Measurements from ENCODE around the gene MOB3B. TPM values are rescaled to one million over a fixed set of nuclear protein-coding genes. Genes with fewer than 3 reads are reported as not detected.

The MOB3B gene
- total RNA-seq, 3 donors from 2014 or later (not counting 1 experiment from before 2014, with no cell fraction given) = 0.23 to 0.30 (median 0.28) TPM

GRCh38 chr9:27470291-27470856 is 59.2 kb downstream of the MOB3B start:
- H3K4me1 Mint-ChIP-seq = no peaks in the 10 kb centered on the region
- no peaks in the 10 kb centered on the region for H3K9me3 ChIP-seq (ENCODE audit: control insufficient read depth, insufficient read depth, low read length)
- intact Hi-C loops (cut with micrococcal nuclease) = no loop called here
- no peaks in the 10 kb centered on the region for H3K4me1 ChIP-seq (ENCODE audit: control insufficient read depth, insufficient read depth, low read length)
- DNase-seq (no peak), ATAC-seq (no peak)
- no peaks in the 10 kb centered on the region for H3K36me3 ChIP-seq (ENCODE audit: control insufficient read depth, insufficient read depth, low read length)
- H3K4me3 Mint-ChIP-seq = no peak overlapping the region
- 95% methylated on average over 6 of the region's 6 CpGs for WGBS (ENCODE audit: insufficient coverage)
- H3K27ac ChIP-seq (ENCODE audit: low read length) = no peak overlapping the region
- no peaks in the 10 kb centered on the region for H3K27me3 ChIP-seq (ENCODE audit: control insufficient read depth, insufficient read depth, low read length)
- no peak overlapping the region for H3K4me3 ChIP-seq (ENCODE audit: low read length)
- H3K9me3 Mint-ChIP-seq = peaks cover 0 to 3% of the 10 kb centered on the region in 2 donors
- no peak overlapping the region for H3K27ac Mint-ChIP-seq
- TF ChIP-seq CTCF (IDR thresholded peaks at IDR 0.05) = no peak
- H3K36me3 Mint-ChIP-seq = no peaks in the 10 kb centered on the region
- H3K27me3 Mint-ChIP-seq (ENCODE audit: low read depth in 2 of 2) = no peaks in the 10 kb centered on the region

GRCh38 chr9:27469550-27469949 is 60.1 kb downstream of the MOB3B start:
- no peaks in the 10 kb centered on the region for H3K4me1 ChIP-seq (ENCODE audit: control insufficient read depth, insufficient read depth, low read length)
- H3K27ac ChIP-seq (ENCODE audit: low read length) = no peak overlapping the region
- Mint-ChIP-seq H3K9me3 (peaks cover 0 to 3% of the 10 kb centered on the region in 2 donors), H3K27me3 (ENCODE audit: low read depth in 2 of 2) (no peaks in the 10 kb centered on the region), H3K27ac (no peak overlapping the region), H3K4me3 (no peak overlapping the region), H3K36me3 (no peaks in the 10 kb centered on the region), H3K4me1 (no peaks in the 10 kb centered on the region)
- TF ChIP-seq CTCF (IDR thresholded peaks at IDR 0.05) = no peak
- ATAC-seq (no peak), DNase-seq (no peak)
- no peaks in the 10 kb centered on the region for H3K9me3 ChIP-seq (ENCODE audit: control insufficient read depth, insufficient read depth, low read length)
- WGBS (ENCODE audit: insufficient coverage) = 92% methylated on average over 3 of the region's 3 CpGs
- no peak overlapping the region for H3K4me3 ChIP-seq (ENCODE audit: low read length)
- H3K36me3 ChIP-seq (ENCODE audit: control insufficient read depth, insufficient read depth, low read length) = no peaks in the 10 kb centered on the region
- no peaks in the 10 kb centered on the region for H3K27me3 ChIP-seq (ENCODE audit: control insufficient read depth, insufficient read depth, low read length)
- intact Hi-C loops (cut with micrococcal nuclease) = no loop called here

GRCh38 chr9:27468462-27469110 is 61.0 kb downstream of the MOB3B start:
- no peak for TF ChIP-seq CTCF (IDR thresholded peaks at IDR 0.05)
- Histone ChIP-seq H3K36me3 (ENCODE audit: control insufficient read depth, insufficient read depth, low read length) (no peaks in the 10 kb centered on the region), H3K4me3 (ENCODE audit: low read length) (no peak overlapping the region), H3K27ac (ENCODE audit: low read length) (no peak overlapping the region), H3K9me3 (ENCODE audit: control insufficient read depth, insufficient read depth, low read length) (no peaks in the 10 kb centered on the region), H3K27me3 (ENCODE audit: control insufficient read depth, insufficient read depth, low read length) (no peaks in the 10 kb centered on the region), H3K4me1 (ENCODE audit: control insufficient read depth, insufficient read depth, low read length) (no peaks in the 10 kb centered on the region)
- H3K4me3 Mint-ChIP-seq = no peak overlapping the region
- WGBS (ENCODE audit: insufficient coverage) = 65% methylated on average over 4 of the region's 5 CpGs
- H3K27me3 Mint-ChIP-seq (ENCODE audit: low read depth in 2 of 2) = no peaks in the 10 kb centered on the region
- H3K36me3 Mint-ChIP-seq = no peaks in the 10 kb centered on the region
- DNase-seq (no peak), ATAC-seq (no peak)
- H3K9me3 Mint-ChIP-seq = peaks cover 0 to 3% of the 10 kb centered on the region in 2 donors
- H3K27ac Mint-ChIP-seq = no peak overlapping the region
- intact Hi-C loops (cut with micrococcal nuclease) = no loop called here
- H3K4me1 Mint-ChIP-seq = no peaks in the 10 kb centered on the region

DNA sequence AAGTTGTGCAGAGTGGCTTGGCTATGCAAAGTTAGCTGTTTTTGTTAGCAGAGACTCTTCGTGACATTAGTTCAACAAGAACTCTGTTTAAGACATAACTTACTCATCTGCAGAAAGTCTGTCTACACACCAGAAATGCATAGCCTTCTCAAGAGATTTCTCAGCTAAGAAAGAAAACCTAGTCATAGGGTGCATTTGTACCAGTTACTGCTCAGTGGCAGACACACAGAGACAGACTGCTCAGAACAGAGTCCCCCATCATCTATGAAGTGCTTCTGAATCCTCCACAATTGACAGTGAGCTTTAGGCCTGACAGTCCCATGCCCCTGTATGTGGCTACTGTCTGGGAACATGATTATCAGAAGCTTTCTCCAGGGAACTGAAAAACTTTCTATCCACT is 61.6 kb downstream of the MOB3B start:
- H3K36me3 Mint-ChIP-seq = no peaks in the 10 kb centered on the region
- peaks cover 0 to 3% of the 10 kb centered on the region in 2 donors for H3K9me3 Mint-ChIP-seq
- H3K27me3 Mint-ChIP-seq (ENCODE audit: low read depth in 2 of 2) = no peaks in the 10 kb centered on the region
- Histone ChIP-seq H3K36me3 (ENCODE audit: control insufficient read depth, insufficient read depth, low read length) (no peaks in the 10 kb centered on the region), H3K27me3 (ENCODE audit: control insufficient read depth, insufficient read depth, low read length) (no peaks in the 10 kb centered on the region), H3K4me1 (ENCODE audit: control insufficient read depth, insufficient read depth, low read length) (no peaks in the 10 kb centered on the region), H3K4me3 (ENCODE audit: low read length) (no peak overlapping the region), H3K9me3 (ENCODE audit: control insufficient read depth, insufficient read depth, low read length) (no peaks in the 10 kb centered on the region), H3K27ac (ENCODE audit: low read length) (no peak overlapping the region)
- H3K27ac Mint-ChIP-seq = no peak overlapping the region
- H3K4me1 Mint-ChIP-seq = no peaks in the 10 kb centered on the region
- ATAC-seq (no peak), DNase-seq (no peak)
- 67% methylated on average over 1 of the region's 1 CpG for WGBS (ENCODE audit: insufficient coverage)
- no peak for TF ChIP-seq CTCF (IDR thresholded peaks at IDR 0.05)
- intact Hi-C loops (cut with micrococcal nuclease) = no loop called here
- H3K4me3 Mint-ChIP-seq = no peak overlapping the region

Data from natural killer cell (primary cell).